ENCODE results near the gene DCTN1. TPM values are rescaled to one million over a fixed set of nuclear protein-coding genes. Genes with fewer than 3 reads are reported as not detected.
A peak's percentile ranks its signal among the peaks of the same experiment; 100 is the strongest.

The DCTN1 gene
- total RNA-seq, 1 experiment from 2014 or later: 172 TPM

GRCh38 chr2:74426181-74426758, 46.2 kb upstream of the DCTN1 start:
- peaks cover under 1% of the 10 kb centered on the region for H3K4me1 ChIP-seq (ENCODE audit: insufficient read depth, low read length, poor library complexity, severe bottlenecking)
- no peaks in the 10 kb centered on the region for H3K9me3 ChIP-seq (ENCODE audit: low read depth, low read length, poor library complexity, severe bottlenecking)
- no peak overlapping the region for H3K4me3 ChIP-seq (ENCODE audit: low read depth, low read length, poor library complexity, severe bottlenecking)
- no TSS peak for BruUV-seq (replicated peaks)
- intact Hi-C loops (cut with micrococcal nuclease; ENCODE audit: unreplicated experiment): no loop called here
- ChIA-PET POLR2A (ENCODE audit: low non-redundant PET) (no interaction called here), CTCF (no interaction called here)
- H3K27ac ChIP-seq (ENCODE audit: low read depth, low read length, poor library complexity, severe bottlenecking): no peak overlapping the region
- DNase-seq (ENCODE audit: low spot score): no peak
- H3K36me3 ChIP-seq (ENCODE audit: insufficient read depth, low read length, poor library complexity, severe bottlenecking): peaks cover 30% of the 10 kb centered on the region
- H3K27me3 ChIP-seq (replicated peaks; ENCODE audit: insufficient read depth, low read depth, low read length, poor library complexity): no peaks in the 10 kb centered on the region
- TF ChIP-seq EZH2 (IDR thresholded peaks at IDR 0.05; ENCODE audit: borderline replicate concordance, low read depth, low read length, poor library complexity, severe bottlenecking): no peak
- no peak for TF ChIP-seq CTCF (conservative IDR thresholded peaks at IDR 0.05; ENCODE audit: low read depth, low read length)

- intact Hi-C loops (cut with micrococcal nuclease; ENCODE audit: unreplicated experiment): no loop called here
- TF ChIP-seq CTCF (conservative IDR thresholded peaks at IDR 0.05; ENCODE audit: low read depth, low read length) (no peak), EZH2 (IDR thresholded peaks at IDR 0.05; ENCODE audit: borderline replicate concordance, low read depth, low read length, poor library complexity, severe bottlenecking) (no peak)
- no peak overlapping the region for H3K4me3 ChIP-seq (ENCODE audit: low read depth, low read length, poor library complexity, severe bottlenecking)
- H3K9me3 ChIP-seq (ENCODE audit: low read depth, low read length, poor library complexity, severe bottlenecking): no peaks in the 10 kb centered on the region
- peaks cover 28% of the 10 kb centered on the region for H3K36me3 ChIP-seq (ENCODE audit: insufficient read depth, low read length, poor library complexity, severe bottlenecking)
- H3K4me1 ChIP-seq (ENCODE audit: insufficient read depth, low read length, poor library complexity, severe bottlenecking): peaks cover 4% of the 10 kb centered on the region
- CTCF ChIA-PET: no interaction called here
- H3K27ac ChIP-seq (ENCODE audit: low read depth, low read length, poor library complexity, severe bottlenecking): no peak overlapping the region
- H3K27me3 ChIP-seq (replicated peaks; ENCODE audit: insufficient read depth, low read depth, low read length, poor library complexity): no peaks in the 10 kb centered on the region
- POLR2A ChIA-PET (ENCODE audit: low non-redundant PET): no interaction called here
- DNase-seq (ENCODE audit: low spot score): no peak
- TSS peak; percentile 24 for BruUV-seq (replicated peaks)
Observed at GRCh38 chr2:74425523-74425922, 45.4 kb upstream of the DCTN1 start.

- H3K4me3 ChIP-seq (ENCODE audit: low read depth, low read length, poor library complexity, severe bottlenecking): no peak overlapping the region
- DNase-seq (ENCODE audit: low spot score): no peak
- no peak overlapping the region for H3K27ac ChIP-seq (ENCODE audit: low read depth, low read length, poor library complexity, severe bottlenecking)
- CTCF ChIA-PET: no interaction called here
- peaks cover 4% of the 10 kb centered on the region for H3K4me1 ChIP-seq (ENCODE audit: insufficient read depth, low read length, poor library complexity, severe bottlenecking)
- no peak for TF ChIP-seq EZH2 (IDR thresholded peaks at IDR 0.05; ENCODE audit: borderline replicate concordance, low read depth, low read length, poor library complexity, severe bottlenecking)
- no peak for TF ChIP-seq CTCF (conservative IDR thresholded peaks at IDR 0.05; ENCODE audit: low read depth, low read length)
- intact Hi-C loops (cut with micrococcal nuclease; ENCODE audit: unreplicated experiment): no loop called here
- POLR2A ChIA-PET (ENCODE audit: low non-redundant PET): no interaction called here
- no peaks in the 10 kb centered on the region for H3K27me3 ChIP-seq (replicated peaks; ENCODE audit: insufficient read depth, low read depth, low read length, poor library complexity)
- peaks cover 28% of the 10 kb centered on the region for H3K36me3 ChIP-seq (ENCODE audit: insufficient read depth, low read length, poor library complexity, severe bottlenecking)
- H3K9me3 ChIP-seq (ENCODE audit: low read depth, low read length, poor library complexity, severe bottlenecking): no peaks in the 10 kb centered on the region
- no TSS peak for BruUV-seq (replicated peaks)
Observed at GRCh38 chr2:74424995-74425406, 44.9 kb upstream of the DCTN1 start.
